Calu3 (cell line): Measurements from ENCODE around the gene MED15. TPM values are rescaled to one million over a fixed set of nuclear protein-coding genes. Genes with fewer than 3 reads are reported as not detected.

Experiments used
- BruUV-seq: library from RNA; stranded (reverse); fragments of 400-500 nt; replicated peaks from 2 replicates; lab custom pipeline; 2021; lab: Mats Ljungman, UMichigan
- CTCF ChIA-PET: fragments of 300-600 bp; sonication (Branson Sonifier 250); formaldehyde crosslinking; loops from one replicate; lab custom pipeline; 2022; ENCODE audit warnings: antibody characterized with exemption; lab: Charles Lee
- DNase-seq: peaks from one replicate; pipeline ENCODE4 v3.0.0; 2022
- H3K27ac Mint-ChIP-seq: one replicate; pipeline ENCODE4 v1.8.0; 2022; ENCODE audit warnings: mixed read lengths; ENCODE audit not compliant: unreplicated experiment
- H3K27me3 Mint-ChIP-seq: one replicate; pipeline ENCODE4 v1.8.0; 2022; ENCODE audit warnings: mixed read lengths; ENCODE audit not compliant: unreplicated experiment
- H3K36me3 Mint-ChIP-seq: one replicate; pipeline ENCODE4 v1.8.0; 2022; ENCODE audit warnings: mild to moderate bottlenecking, moderate library complexity, mixed read lengths; ENCODE audit not compliant: insufficient read depth, unreplicated experiment
- H3K4me1 Mint-ChIP-seq: one replicate; pipeline ENCODE4 v1.8.0; 2022; ENCODE audit warnings: mild to moderate bottlenecking, low read depth, mixed read lengths; ENCODE audit not compliant: unreplicated experiment
- H3K4me3 Mint-ChIP-seq: one replicate; pipeline ENCODE4 v1.8.0; 2022; ENCODE audit warnings: mild to moderate bottlenecking, low read depth, moderate library complexity, mixed read lengths; ENCODE audit not compliant: unreplicated experiment
- H3K9me3 Mint-ChIP-seq: one replicate; pipeline ENCODE4 v1.8.0; 2022; ENCODE audit warnings: low read depth, mixed read lengths; ENCODE audit not compliant: unreplicated experiment
- intact Hi-C: fragments of 100-400 bp; cut with micrococcal nuclease; formaldehyde crosslinking; loops from one replicate; pipeline ENCODE4 v1.10.0; 2022; ENCODE audit not compliant: unreplicated experiment
- total RNA-seq: library from RNA; stranded (reverse); gene quantifications from 2 replicates; pipeline ENCODE4 v1.2.3, GENCODE V29; 2022
- TF ChIP-seq, protein P1 (sequence below): fragments of 200-600 bp; IDR thresholded peaks from one replicate; pipeline ENCODE4 v1.8.0; 2022; ENCODE audit warnings: antibody characterized with exemption; ENCODE audit not compliant: unreplicated experiment

The MED15 gene
- total RNA-seq, 1 experiment from 2014 or later = 144 TPM

DNA sequence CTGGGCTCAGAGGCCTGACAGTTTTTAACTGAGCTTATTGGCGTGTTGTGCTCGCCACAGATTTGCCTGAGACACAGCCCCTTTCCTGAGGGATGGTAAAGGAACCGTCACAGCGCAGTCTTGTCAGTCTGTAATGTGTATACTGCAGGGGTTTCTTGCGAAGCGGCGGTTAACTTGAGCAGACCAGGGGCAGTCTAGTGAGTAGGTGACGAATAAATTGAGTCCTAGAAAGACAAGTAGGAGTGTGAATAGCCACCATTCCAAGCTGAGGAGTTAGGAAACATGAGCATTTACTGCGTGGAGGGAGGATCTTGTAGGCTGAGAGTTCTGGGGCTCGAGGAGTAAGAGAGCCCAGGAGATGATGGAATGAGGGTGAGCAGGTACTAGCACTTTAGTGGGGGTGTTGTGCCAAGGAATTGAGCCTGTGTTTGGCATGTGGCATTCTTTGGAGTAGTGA, 1.4 kb downstream of the MED15 start:
- intact Hi-C loops = loop anchor here (5.0 kb wide), 1 partner anchor 58 kb away; no protein-coding TSS in a partner anchor
- no peaks in the 10 kb centered on the region for H3K27me3 Mint-ChIP-seq
- H3K4me3 Mint-ChIP-seq = peak overlapping the region; percentile 79
- TF ChIP-seq, protein P1, sequence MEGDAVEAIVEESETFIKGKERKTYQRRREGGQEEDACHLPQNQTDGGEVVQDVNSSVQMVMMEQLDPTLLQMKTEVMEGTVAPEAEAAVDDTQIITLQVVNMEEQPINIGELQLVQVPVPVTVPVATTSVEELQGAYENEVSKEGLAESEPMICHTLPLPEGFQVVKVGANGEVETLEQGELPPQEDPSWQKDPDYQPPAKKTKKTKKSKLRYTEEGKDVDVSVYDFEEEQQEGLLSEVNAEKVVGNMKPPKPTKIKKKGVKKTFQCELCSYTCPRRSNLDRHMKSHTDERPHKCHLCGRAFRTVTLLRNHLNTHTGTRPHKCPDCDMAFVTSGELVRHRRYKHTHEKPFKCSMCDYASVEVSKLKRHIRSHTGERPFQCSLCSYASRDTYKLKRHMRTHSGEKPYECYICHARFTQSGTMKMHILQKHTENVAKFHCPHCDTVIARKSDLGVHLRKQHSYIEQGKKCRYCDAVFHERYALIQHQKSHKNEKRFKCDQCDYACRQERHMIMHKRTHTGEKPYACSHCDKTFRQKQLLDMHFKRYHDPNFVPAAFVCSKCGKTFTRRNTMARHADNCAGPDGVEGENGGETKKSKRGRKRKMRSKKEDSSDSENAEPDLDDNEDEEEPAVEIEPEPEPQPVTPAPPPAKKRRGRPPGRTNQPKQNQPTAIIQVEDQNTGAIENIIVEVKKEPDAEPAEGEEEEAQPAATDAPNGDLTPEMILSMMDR = no peak
- no peak for DNase-seq
- CTCF ChIA-PET = interaction anchor here (0.5 to 1.1 kb wide), 5 partner anchors 41 to 442 kb away, joined by 3 to 8 read pairs (median 3); no protein-coding TSS in a partner anchor
- no peaks in the 10 kb centered on the region for H3K9me3 Mint-ChIP-seq
- peaks cover 43% of the 10 kb centered on the region for H3K36me3 Mint-ChIP-seq
- peaks cover 58% of the 10 kb centered on the region for H3K4me1 Mint-ChIP-seq
- BruUV-seq = TSS peak; percentile 95
- peak overlapping the region; percentile 77 for H3K27ac Mint-ChIP-seq

DNA sequence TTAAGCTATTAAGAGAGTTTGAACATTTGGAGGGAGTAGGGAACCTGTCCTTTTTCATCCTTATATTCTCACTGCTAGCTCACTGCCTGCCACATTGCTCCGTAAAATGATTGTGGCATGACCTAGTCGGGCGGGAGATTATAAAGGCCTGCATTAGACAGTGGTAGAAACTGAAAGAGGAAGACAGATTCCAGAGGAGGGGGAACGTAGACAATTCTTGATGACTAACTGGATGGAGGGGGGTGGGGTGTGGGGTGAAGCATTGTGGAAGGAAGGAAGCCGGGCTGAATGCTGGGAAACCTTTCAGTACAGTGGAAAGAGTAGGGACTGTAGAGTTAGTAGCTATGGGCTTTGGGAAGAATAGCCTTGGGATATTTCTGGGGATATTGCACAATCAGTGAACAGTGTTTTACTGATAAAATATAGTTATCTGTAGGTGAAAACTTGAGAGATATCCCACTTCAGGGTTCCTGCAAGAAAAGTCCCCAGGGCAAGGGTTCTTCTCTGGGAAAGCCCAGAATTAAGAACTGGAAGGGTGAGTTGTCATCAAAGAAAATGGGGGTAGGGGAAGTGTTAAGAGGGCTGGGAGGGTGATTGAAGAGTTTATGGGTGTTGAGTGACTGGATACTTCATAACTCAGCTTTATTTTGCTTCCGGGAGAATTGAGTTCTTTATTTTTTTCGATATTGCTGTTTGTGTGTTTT, 2.1 kb downstream of the MED15 start:
- H3K4me1 Mint-ChIP-seq = peaks cover 58% of the 10 kb centered on the region
- CTCF ChIA-PET = interaction anchor here (0.5 to 1.1 kb wide), 5 partner anchors 40 to 441 kb away, joined by 3 to 8 read pairs (median 3); no protein-coding TSS in a partner anchor
- peaks cover 43% of the 10 kb centered on the region for H3K36me3 Mint-ChIP-seq
- intact Hi-C loops = loop anchor here (5.0 kb wide), 1 partner anchor 58 kb away; no protein-coding TSS in a partner anchor
- peak overlapping the region; percentile 79 for H3K4me3 Mint-ChIP-seq
- H3K27me3 Mint-ChIP-seq = no peaks in the 10 kb centered on the region
- BruUV-seq = no TSS peak
- H3K27ac Mint-ChIP-seq = peak overlapping the region; percentile 77
- peak; percentile 79 for DNase-seq
- TF ChIP-seq, protein P1 = no peak
- H3K9me3 Mint-ChIP-seq = no peaks in the 10 kb centered on the region

DNA sequence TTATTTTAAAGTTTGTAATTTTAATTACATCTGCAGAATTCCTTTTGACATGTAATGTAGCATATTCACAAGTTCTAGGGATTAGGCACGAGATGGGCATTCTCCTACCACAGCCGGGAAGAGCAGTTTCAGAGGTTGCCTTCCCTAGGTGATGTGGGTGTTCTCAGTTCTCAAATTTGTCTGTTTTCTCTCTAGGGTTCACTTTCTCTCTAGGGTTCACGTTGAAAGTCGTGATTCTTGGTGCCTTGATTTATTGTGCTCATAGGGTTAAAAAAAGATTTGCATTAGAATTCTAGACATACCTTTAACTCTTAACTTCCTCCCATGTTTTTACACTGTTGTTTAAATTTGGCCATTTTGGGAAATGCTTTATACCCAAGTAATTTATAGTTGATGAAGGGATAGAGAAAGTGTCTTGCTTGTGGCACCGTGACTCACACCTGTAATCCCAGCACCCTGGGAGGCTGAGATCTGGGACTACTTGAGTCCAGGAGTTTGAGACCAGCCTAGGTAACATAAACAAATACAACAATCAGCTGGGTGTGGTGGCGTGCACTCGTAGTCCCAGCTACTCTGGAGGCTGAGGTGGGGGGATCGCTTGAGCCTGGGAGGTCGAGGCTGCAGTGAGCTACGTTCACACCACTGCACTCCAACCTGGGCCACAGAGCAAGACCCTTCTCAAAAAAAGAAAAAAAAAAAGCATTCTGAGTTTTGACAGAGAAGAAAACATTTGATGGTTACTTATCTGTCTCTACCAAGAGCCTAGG, 3.6 kb downstream of the MED15 start:
- peaks cover 61% of the 10 kb centered on the region for H3K4me1 Mint-ChIP-seq
- H3K27me3 Mint-ChIP-seq = no peaks in the 10 kb centered on the region
- H3K9me3 Mint-ChIP-seq = no peaks in the 10 kb centered on the region
- H3K36me3 Mint-ChIP-seq = peaks cover 49% of the 10 kb centered on the region
- BruUV-seq = no TSS peak
- H3K27ac Mint-ChIP-seq = peak overlapping the region; percentile 77
- TF ChIP-seq, protein P1 = no peak
- peak overlapping the region; percentile 79 for H3K4me3 Mint-ChIP-seq
- CTCF ChIA-PET = no interaction called here
- no peak for DNase-seq
- intact Hi-C loops = no loop called here

DNA sequence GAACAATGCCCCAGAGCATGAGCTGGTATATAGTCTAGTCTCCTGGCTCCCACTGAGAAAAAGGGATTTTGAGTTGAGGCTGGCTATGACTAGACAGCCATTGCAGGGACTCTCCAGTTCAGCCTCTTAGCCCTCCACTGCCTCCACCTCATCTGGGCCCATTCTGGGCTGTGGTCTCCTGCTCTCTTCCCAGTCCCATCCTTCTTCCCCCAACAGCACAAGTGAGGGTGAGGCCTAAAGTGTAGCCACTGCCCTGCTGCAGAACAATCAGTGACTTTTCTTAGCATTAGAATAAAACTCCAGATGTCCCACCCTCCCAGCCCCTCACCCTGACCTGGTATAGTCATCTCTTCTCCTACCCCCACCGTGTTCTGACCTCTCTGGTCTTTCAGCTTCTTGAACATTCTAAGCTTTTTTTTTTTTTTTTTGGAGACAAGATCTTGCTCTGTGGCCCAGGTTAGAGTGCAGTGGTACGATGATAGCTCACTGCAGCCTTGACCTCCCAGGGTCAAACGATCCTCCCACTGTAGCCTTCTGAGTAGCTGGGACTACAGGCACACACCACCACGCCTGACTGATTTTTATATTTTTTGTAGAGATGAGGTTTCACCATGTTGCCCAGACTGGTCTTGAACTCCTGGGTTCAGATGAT, 4.3 kb downstream of the MED15 start:
- Mint-ChIP-seq H3K4me3 (no peak overlapping the region), H3K4me1 (peaks cover 61% of the 10 kb centered on the region), H3K36me3 (peaks cover 49% of the 10 kb centered on the region), H3K27me3 (no peaks in the 10 kb centered on the region), H3K27ac (no peak overlapping the region), H3K9me3 (no peaks in the 10 kb centered on the region)
- intact Hi-C loops = no loop called here
- no TSS peak for BruUV-seq
- TF ChIP-seq, protein P1 = no peak
- CTCF ChIA-PET = no interaction called here
- no peak for DNase-seq
